Measurements from ENCODE around the gene EMID1. TPM values are rescaled to one million over a fixed set of nuclear protein-coding genes. Genes with fewer than 3 reads are reported as not detected.

The EMID1 gene
- total RNA-seq, 1 experiment from 2014 or later: 0.26 TPM

GRCh38 chr22:29301716-29302401 lies 96.2 kb downstream of the EMID1 start:
- no peak overlapping the region for H3K4me3 ChIP-seq (ENCODE audit: low read length)
- H3K4me2 ChIP-seq (ENCODE audit: low read depth, low read length, poor library complexity, severe bottlenecking): no peak overlapping the region
- no peak overlapping the region for H3K9ac ChIP-seq (ENCODE audit: low read length)
- no peaks in the 10 kb centered on the region for H3K9me2 ChIP-seq (replicated peaks; ENCODE audit: insufficient read depth, low read length)
- no peak overlapping the region for H2AFZ ChIP-seq (ENCODE audit: low read length)
- DNase-seq: peak; percentile 55
- no peak overlapping the region for H3K27ac ChIP-seq (ENCODE audit: low read length)
- no peaks in the 10 kb centered on the region for H3K27me3 ChIP-seq (ENCODE audit: low read length)
- no peaks in the 10 kb centered on the region for H3K79me2 ChIP-seq (ENCODE audit: low read length)
- H3K36me3 ChIP-seq (ENCODE audit: insufficient read depth, low read length): peaks cover 18% of the 10 kb centered on the region; the same call in 1 of the 2 replicates
- no peaks in the 10 kb centered on the region for H3K9me3 ChIP-seq (ENCODE audit: low read length)
- H4K20me1 ChIP-seq (ENCODE audit: insufficient read depth, low read depth, low read length): peaks cover 18% of the 10 kb centered on the region
- H3K4me1 ChIP-seq (ENCODE audit: low read length): peaks cover 6% of the 10 kb centered on the region; the same call in 1 of the 2 replicates

GRCh38 chr22:29302402-29302680 lies 96.6 kb downstream of the EMID1 start:
- no peak overlapping the region for H3K4me3 ChIP-seq (ENCODE audit: low read length)
- peaks cover 13% of the 10 kb centered on the region for H4K20me1 ChIP-seq (ENCODE audit: insufficient read depth, low read depth, low read length)
- H3K4me1 ChIP-seq (ENCODE audit: low read length): peaks cover 6% of the 10 kb centered on the region; the same call in 1 of the 2 replicates
- H3K36me3 ChIP-seq (ENCODE audit: insufficient read depth, low read length): peaks cover 14% of the 10 kb centered on the region; the same call in 1 of the 2 replicates
- no peaks in the 10 kb centered on the region for H3K27me3 ChIP-seq (ENCODE audit: low read length)
- H3K79me2 ChIP-seq (ENCODE audit: low read length): no peaks in the 10 kb centered on the region
- no peak overlapping the region for H3K9ac ChIP-seq (ENCODE audit: low read length)
- DNase-seq: no peak
- no peak overlapping the region for H3K27ac ChIP-seq (ENCODE audit: low read length)
- H3K9me3 ChIP-seq (ENCODE audit: low read length): no peaks in the 10 kb centered on the region
- H3K4me2 ChIP-seq (ENCODE audit: low read depth, low read length, poor library complexity, severe bottlenecking): no peak overlapping the region
- no peaks in the 10 kb centered on the region for H3K9me2 ChIP-seq (replicated peaks; ENCODE audit: insufficient read depth, low read length)
- H2AFZ ChIP-seq (ENCODE audit: low read length): no peak overlapping the region

GRCh38 chr22:29302681-29303465 lies 97.2 kb downstream of the EMID1 start:
- H3K4me1 ChIP-seq (ENCODE audit: low read length): peaks cover 6% of the 10 kb centered on the region; the same call in 1 of the 2 replicates
- H2AFZ ChIP-seq (ENCODE audit: low read length): no peak overlapping the region
- H3K79me2 ChIP-seq (ENCODE audit: low read length): no peaks in the 10 kb centered on the region
- no peaks in the 10 kb centered on the region for H3K9me3 ChIP-seq (ENCODE audit: low read length)
- H3K4me3 ChIP-seq (ENCODE audit: low read length): no peak overlapping the region
- peaks cover 8% of the 10 kb centered on the region; the same call in 1 of the 2 replicates for H4K20me1 ChIP-seq (ENCODE audit: insufficient read depth, low read depth, low read length)
- no peak for DNase-seq
- peaks cover 8% of the 10 kb centered on the region; the same call in 1 of the 2 replicates for H3K36me3 ChIP-seq (ENCODE audit: insufficient read depth, low read length)
- no peaks in the 10 kb centered on the region for H3K9me2 ChIP-seq (replicated peaks; ENCODE audit: insufficient read depth, low read length)
- no peak overlapping the region for H3K27ac ChIP-seq (ENCODE audit: low read length)
- H3K9ac ChIP-seq (ENCODE audit: low read length): no peak overlapping the region
- H3K27me3 ChIP-seq (ENCODE audit: low read length): no peaks in the 10 kb centered on the region
- no peak overlapping the region for H3K4me2 ChIP-seq (ENCODE audit: low read depth, low read length, poor library complexity, severe bottlenecking)

- 0 out of 2 replicates have a peak, but pooled peaks cover 3% of the 10 kb centered on the region for H4K20me1 ChIP-seq (ENCODE audit: insufficient read depth, low read depth, low read length)
- H3K4me3 ChIP-seq (ENCODE audit: low read length): no peak overlapping the region
- no peaks in the 10 kb centered on the region for H3K79me2 ChIP-seq (ENCODE audit: low read length)
- no peak overlapping the region for H3K4me2 ChIP-seq (ENCODE audit: low read depth, low read length, poor library complexity, severe bottlenecking)
- H3K27me3 ChIP-seq (ENCODE audit: low read length): no peaks in the 10 kb centered on the region
- no peak overlapping the region for H3K9ac ChIP-seq (ENCODE audit: low read length)
- no peaks in the 10 kb centered on the region for H3K9me3 ChIP-seq (ENCODE audit: low read length)
- no peak overlapping the region for H2AFZ ChIP-seq (ENCODE audit: low read length)
- no peak overlapping the region for H3K27ac ChIP-seq (ENCODE audit: low read length)
- H3K36me3 ChIP-seq (ENCODE audit: insufficient read depth, low read length): peaks cover under 1% of the 10 kb centered on the region; the same call in 1 of the 2 replicates
- peaks cover 6% of the 10 kb centered on the region; the same call in 1 of the 2 replicates for H3K4me1 ChIP-seq (ENCODE audit: low read length)
- H3K9me2 ChIP-seq (replicated peaks; ENCODE audit: insufficient read depth, low read length): no peaks in the 10 kb centered on the region
- DNase-seq: no peak
Observed at GRCh38 chr22:29305836-29306174, 100.1 kb downstream of the EMID1 start.

- Histone ChIP-seq H3K4me2 (ENCODE audit: low read depth, low read length, poor library complexity, severe bottlenecking) (no peak within 1 kb of the TSS), H3K79me2 (ENCODE audit: low read length) (no peaks in the 10 kb centered on the region), H3K9me3 (ENCODE audit: low read length) (no peaks in the 10 kb centered on the region), H4K20me1 (ENCODE audit: insufficient read depth, low read depth, low read length) (no peaks in the 10 kb centered on the region), H3K27me3 (ENCODE audit: low read length) (no peaks in the 10 kb centered on the region), H3K27ac (ENCODE audit: low read length) (no peak within 1 kb of the TSS), H3K4me1 (ENCODE audit: low read length) (peaks cover 6% of the 10 kb centered on the region; the same call in 1 of the 2 replicates), H3K9ac (ENCODE audit: low read length) (no peak within 1 kb of the TSS), H3K36me3 (ENCODE audit: insufficient read depth, low read length) (no peaks in the 10 kb centered on the region), H3K4me3 (ENCODE audit: low read length) (no peak within 1 kb of the TSS), H3K9me2 (replicated peaks; ENCODE audit: insufficient read depth, low read length) (no peaks in the 10 kb centered on the region), H2AFZ (ENCODE audit: low read length) (no peak within 1 kb of the TSS)
- DNase-seq: peak; percentile 65
Observed at GRCh38 chr22:29306175-29306834, 100.6 kb downstream of the EMID1 start, which contains the start of gene GAS2L1. TSS of gene GAS2L1 (plus strand) at chr22:29306650. CDS start at chr22:29308106, 1,456 bp downstream.

GRCh38 chr22:29306835-29307595 lies 101.3 kb downstream of the EMID1 start:
- Histone ChIP-seq H3K4me3 (ENCODE audit: low read length) (no peak overlapping the region), H3K4me1 (ENCODE audit: low read length) (peaks cover 6% of the 10 kb centered on the region; the same call in 1 of the 2 replicates)

GRCh38 chr22:29307596-29308147 lies 102.0 kb downstream of the EMID1 start:
- Histone ChIP-seq H3K9me2 (replicated peaks; ENCODE audit: insufficient read depth, low read length) (no peaks in the 10 kb centered on the region), H3K27me3 (ENCODE audit: low read length) (no peaks in the 10 kb centered on the region), H2AFZ (ENCODE audit: low read length) (no peak overlapping the region), H3K4me2 (ENCODE audit: low read depth, low read length, poor library complexity, severe bottlenecking) (no peak overlapping the region), H3K79me2 (ENCODE audit: low read length) (no peaks in the 10 kb centered on the region), H3K27ac (ENCODE audit: low read length) (no peak overlapping the region), H3K4me1 (ENCODE audit: low read length) (peaks cover 9% of the 10 kb centered on the region), H3K4me3 (ENCODE audit: low read length) (no peak overlapping the region), H3K36me3 (ENCODE audit: insufficient read depth, low read length) (no peaks in the 10 kb centered on the region), H3K9ac (ENCODE audit: low read length) (no peak overlapping the region), H4K20me1 (ENCODE audit: insufficient read depth, low read depth, low read length) (peaks cover 9% of the 10 kb centered on the region), H3K9me3 (ENCODE audit: low read length) (no peaks in the 10 kb centered on the region)
- DNase-seq: no peak

More at GRCh38 chr22:29306835-29307595, 101.3 kb downstream of the EMID1 start:
- Histone ChIP-seq H3K9me2 (replicated peaks; ENCODE audit: insufficient read depth, low read length) (no peaks in the 10 kb centered on the region), H3K27ac (ENCODE audit: low read length) (no peak overlapping the region), H3K9me3 (ENCODE audit: low read length) (no peaks in the 10 kb centered on the region), H2AFZ (ENCODE audit: low read length) (no peak overlapping the region), H3K79me2 (ENCODE audit: low read length) (no peaks in the 10 kb centered on the region), H3K27me3 (ENCODE audit: low read length) (no peaks in the 10 kb centered on the region), H3K4me2 (ENCODE audit: low read depth, low read length, poor library complexity, severe bottlenecking) (no peak overlapping the region), H4K20me1 (ENCODE audit: insufficient read depth, low read depth, low read length) (peaks cover 3% of the 10 kb centered on the region; the same call in 1 of the 2 replicates), H3K36me3 (ENCODE audit: insufficient read depth, low read length) (no peaks in the 10 kb centered on the region), H3K9ac (ENCODE audit: low read length) (no peak overlapping the region)
- no peak for DNase-seq
